Measurements from ENCODE around the gene AFF3. TPM values are rescaled to one million over a fixed set of nuclear protein-coding genes. Genes with fewer than 3 reads are reported as not detected.

The AFF3 gene
- total RNA-seq, 1 experiment from 2014 or later, result 0.05 TPM

DNA sequence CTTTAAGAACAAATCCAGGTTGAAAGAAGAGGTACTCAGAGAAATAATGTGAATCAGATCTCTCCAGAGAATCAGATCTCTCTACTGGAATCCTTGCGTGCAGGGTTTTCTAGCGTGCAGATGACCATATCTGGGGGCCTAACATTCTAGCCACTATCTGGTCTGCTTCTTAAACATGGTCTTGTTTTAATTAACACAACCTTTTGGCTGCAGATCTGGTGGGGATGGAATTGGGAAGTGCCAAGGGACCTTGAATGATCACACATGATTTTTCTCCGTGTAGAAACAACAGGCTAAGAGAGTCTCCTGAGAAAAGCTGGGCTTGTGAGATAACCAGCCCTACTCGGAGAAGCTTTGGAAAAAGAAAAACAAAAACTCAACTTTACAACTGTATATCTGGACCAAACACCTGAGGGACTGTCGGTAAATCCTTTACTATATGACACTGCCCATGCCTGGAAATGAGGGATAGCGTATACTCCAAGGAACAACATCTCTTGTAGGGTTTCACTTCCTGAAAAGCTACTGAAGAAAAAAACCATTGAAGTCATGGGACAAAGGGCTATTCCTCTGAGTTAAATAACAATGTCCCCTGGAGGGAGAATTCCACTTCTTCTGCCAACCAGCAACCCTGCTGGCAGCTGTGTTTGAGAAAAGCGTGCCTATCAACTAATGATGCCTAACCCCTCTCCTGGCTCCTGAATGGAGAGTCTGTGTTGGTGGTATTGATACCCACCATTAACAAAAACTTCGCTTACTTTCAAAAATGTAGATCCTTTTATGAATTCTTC is 481.6 kb downstream of the AFF3 start:
- no peak for DNase-seq
- Mint-ChIP-seq H3K4me3 (ENCODE audit: unreplicated experiment) (no peak overlapping the region), H3K9me3 (ENCODE audit: unreplicated experiment) (peaks cover 14% of the 10 kb centered on the region), H3K27ac (ENCODE audit: unreplicated experiment) (no peak overlapping the region), H3K4me1 (ENCODE audit: low read depth, unreplicated experiment) (no peaks in the 10 kb centered on the region), H3K36me3 (ENCODE audit: insufficient read depth, unreplicated experiment) (no peaks in the 10 kb centered on the region), H3K27me3 (ENCODE audit: insufficient read depth, unreplicated experiment) (peaks cover 8% of the 10 kb centered on the region)
- ChIA-PET CTCF (no interaction called here), POLR2A (no interaction called here)
- TF ChIP-seq, protein P1, sequence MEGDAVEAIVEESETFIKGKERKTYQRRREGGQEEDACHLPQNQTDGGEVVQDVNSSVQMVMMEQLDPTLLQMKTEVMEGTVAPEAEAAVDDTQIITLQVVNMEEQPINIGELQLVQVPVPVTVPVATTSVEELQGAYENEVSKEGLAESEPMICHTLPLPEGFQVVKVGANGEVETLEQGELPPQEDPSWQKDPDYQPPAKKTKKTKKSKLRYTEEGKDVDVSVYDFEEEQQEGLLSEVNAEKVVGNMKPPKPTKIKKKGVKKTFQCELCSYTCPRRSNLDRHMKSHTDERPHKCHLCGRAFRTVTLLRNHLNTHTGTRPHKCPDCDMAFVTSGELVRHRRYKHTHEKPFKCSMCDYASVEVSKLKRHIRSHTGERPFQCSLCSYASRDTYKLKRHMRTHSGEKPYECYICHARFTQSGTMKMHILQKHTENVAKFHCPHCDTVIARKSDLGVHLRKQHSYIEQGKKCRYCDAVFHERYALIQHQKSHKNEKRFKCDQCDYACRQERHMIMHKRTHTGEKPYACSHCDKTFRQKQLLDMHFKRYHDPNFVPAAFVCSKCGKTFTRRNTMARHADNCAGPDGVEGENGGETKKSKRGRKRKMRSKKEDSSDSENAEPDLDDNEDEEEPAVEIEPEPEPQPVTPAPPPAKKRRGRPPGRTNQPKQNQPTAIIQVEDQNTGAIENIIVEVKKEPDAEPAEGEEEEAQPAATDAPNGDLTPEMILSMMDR (IDR thresholded peaks at IDR 0.05; ENCODE audit: insufficient read depth in 1 of 2, low read depth in 1 of 2, low read length in 1 of 2, severe bottlenecking in 1 of 2, unreplicated experiment in 1 of 2), result no peak
- intact Hi-C loops (cut with micrococcal nuclease; ENCODE audit: unreplicated experiment), result no loop called here
- no peaks in the 10 kb centered on the region for H3K4me1 ChIP-seq
- H3K27me3 ChIP-seq (replicated peaks; ENCODE audit: control insufficient read depth, insufficient read depth, low read length), result no peaks in the 10 kb centered on the region
- BruUV-seq (replicated peaks), result no TSS peak
- no peaks in the 10 kb centered on the region for H3K36me3 ChIP-seq (ENCODE audit: control insufficient read depth, insufficient read depth, low read length)
- H3K9me3 ChIP-seq, result no peaks in the 10 kb centered on the region
- H3K4me3 ChIP-seq (ENCODE audit: low read depth, low read length), result no peak overlapping the region

DNA sequence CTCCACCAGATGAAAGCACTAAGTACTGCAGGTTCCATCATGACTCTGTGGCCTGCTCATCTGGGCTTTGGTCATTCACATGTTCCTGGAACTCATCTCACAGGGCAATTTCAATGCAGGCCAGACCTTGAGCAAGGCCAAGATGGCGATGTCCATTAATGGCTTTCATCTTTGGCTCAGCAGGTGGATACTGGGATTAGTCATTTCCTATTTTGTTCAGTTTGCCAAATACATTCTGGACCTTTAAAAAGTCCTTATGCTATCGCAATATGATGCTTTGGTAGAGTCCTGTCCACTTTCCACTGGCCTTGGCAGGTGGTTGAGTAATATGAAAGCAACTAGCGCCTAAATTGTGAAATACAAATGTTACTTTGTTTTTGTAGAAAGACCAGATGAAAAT is 482.5 kb downstream of the AFF3 start:
- Histone ChIP-seq H3K9me3 (no peaks in the 10 kb centered on the region), H3K4me1 (no peaks in the 10 kb centered on the region), H3K27me3 (replicated peaks; ENCODE audit: control insufficient read depth, insufficient read depth, low read length) (no peaks in the 10 kb centered on the region), H3K4me3 (ENCODE audit: low read depth, low read length) (no peak overlapping the region), H3K36me3 (ENCODE audit: control insufficient read depth, insufficient read depth, low read length) (no peaks in the 10 kb centered on the region)
- ChIA-PET CTCF (no interaction called here), POLR2A (no interaction called here)
- Mint-ChIP-seq H3K27ac (ENCODE audit: unreplicated experiment) (no peak overlapping the region), H3K27me3 (ENCODE audit: insufficient read depth, unreplicated experiment) (peaks cover 8% of the 10 kb centered on the region), H3K4me1 (ENCODE audit: low read depth, unreplicated experiment) (no peaks in the 10 kb centered on the region), H3K36me3 (ENCODE audit: insufficient read depth, unreplicated experiment) (no peaks in the 10 kb centered on the region), H3K4me3 (ENCODE audit: unreplicated experiment) (no peak overlapping the region), H3K9me3 (ENCODE audit: unreplicated experiment) (peaks cover 10% of the 10 kb centered on the region)
- TF ChIP-seq, protein P1 (IDR thresholded peaks at IDR 0.05; ENCODE audit: insufficient read depth in 1 of 2, low read depth in 1 of 2, low read length in 1 of 2, severe bottlenecking in 1 of 2, unreplicated experiment in 1 of 2), result no peak
- intact Hi-C loops (cut with micrococcal nuclease; ENCODE audit: unreplicated experiment), result no loop called here
- no peak for DNase-seq
- no TSS peak for BruUV-seq (replicated peaks)

GRCh38 chr2:99657691-99658258 is 484.6 kb downstream of the AFF3 start:
- H3K9me3 Mint-ChIP-seq (ENCODE audit: unreplicated experiment), result no peaks in the 10 kb centered on the region
- H3K4me3 ChIP-seq (ENCODE audit: low read depth, low read length), result no peak overlapping the region
- no peaks in the 10 kb centered on the region for H3K4me1 Mint-ChIP-seq (ENCODE audit: low read depth, unreplicated experiment)
- TF ChIP-seq, protein P1 (IDR thresholded peaks at IDR 0.05; ENCODE audit: insufficient read depth in 1 of 2, low read depth in 1 of 2, low read length in 1 of 2, severe bottlenecking in 1 of 2, unreplicated experiment in 1 of 2), result no peak
- ChIA-PET POLR2A (no interaction called here), CTCF (no interaction called here)
- H3K4me3 Mint-ChIP-seq (ENCODE audit: unreplicated experiment), result no peak overlapping the region
- intact Hi-C loops (cut with micrococcal nuclease; ENCODE audit: unreplicated experiment), result no loop called here
- no peaks in the 10 kb centered on the region for H3K4me1 ChIP-seq
- no peaks in the 10 kb centered on the region for H3K9me3 ChIP-seq
- no peaks in the 10 kb centered on the region for H3K27me3 ChIP-seq (replicated peaks; ENCODE audit: control insufficient read depth, insufficient read depth, low read length)
- H3K36me3 ChIP-seq (ENCODE audit: control insufficient read depth, insufficient read depth, low read length), result no peaks in the 10 kb centered on the region
- H3K27ac Mint-ChIP-seq (ENCODE audit: unreplicated experiment), result no peak overlapping the region
- H3K27me3 Mint-ChIP-seq (ENCODE audit: insufficient read depth, unreplicated experiment), result peaks cover 9% of the 10 kb centered on the region
- no TSS peak for BruUV-seq (replicated peaks)
- no peak for DNase-seq
- no peaks in the 10 kb centered on the region for H3K36me3 Mint-ChIP-seq (ENCODE audit: insufficient read depth, unreplicated experiment)
